Spleen (tissue), 7 donors: ENCODE results near the gene UGT1A3.

Experiments
- CTCF ChIP-seq, 11 experiments: fragments of 200-600 bp in 7 of 11; fragments of 450-650 bp in 4 of 11; sonication (generic) in 4 of 11; IDR thresholded peaks in 8 of 11; conservative IDR thresholded peaks in 3 of 11; 1 replicate in 7 of 11; 2 replicates in 4 of 11; pipeline versions ENCODE4 v1.4.0 to v1.8.0; 2016 to 2021; ENCODE audit warnings: antibody characterized with exemption in 11 of 11, inconsistent platforms in 4 of 11, mild to moderate bottlenecking in 1 of 11
- POLR2A ChIP-seq, 3 donors: fragments of 450-650 bp; IDR thresholded peaks; one replicate each; pipeline ENCODE4 v1.5.1; 2017; ENCODE audit warnings: antibody characterized with exemption in 3 of 3, mild to moderate bottlenecking in 1 of 3
- POLR2AphosphoS5 ChIP-seq, 3 donors: sonication (generic); formaldehyde crosslinking; IDR thresholded peaks; one replicate each; pipeline ENCODE4 v1.5.1; 2017; ENCODE audit warnings: antibody characterized with exemption in 3 of 3
- donor health status: DM: no; HTN: no; CAD: no; lungs with moderate emphysema.
- donor health status: DM: no; HTN: no; CAD: no.
- donor health status: DM: no; HTN: no; CAD: no.

GRCh38 chr2:233799087-233799665 is 70.3 kb downstream of the UGT1A3 start:
- TF ChIP-seq CTCF (IDR thresholded peaks at IDR 0.05 in 8 of 11, conservative IDR thresholded peaks at IDR 0.05 in 3 of 11) (no peak), POLR2AphosphoS5 (IDR thresholded peaks at IDR 0.05) (no peak), POLR2A (IDR thresholded peaks at IDR 0.05) (no peak)
